GM18951 (cell line): ENCODE data around the gene ALDH3A1.

Experiments used
- POLR2A ChIP-seq: IDR thresholded peaks from 4 replicates; pipeline ENCODE4 v1.6.1; 2011; ENCODE audit warnings: mild to moderate bottlenecking; ENCODE audit not compliant: insufficient read length, insufficient read depth; ENCODE audit errors: extremely low read depth
- in situ Hi-C: fragments of 300-500 bp; cut with MboI; formaldehyde crosslinking; loops from one replicate; pipeline ENCODE4 v1.12.0; 2022; ENCODE audit warnings: low sequenced_read_pairs, mixed read lengths, inconsistent platforms; ENCODE audit not compliant: unreplicated experiment

The ALDH3A1 gene

GRCh38 chr17:19726631-19727376 is 21.3 kb downstream of the ALDH3A1 start:
- in situ Hi-C loops: no loop called here
- no peak for TF ChIP-seq POLR2A

- in situ Hi-C loops: no loop called here
- no peak for TF ChIP-seq POLR2A
These were observed 22.6 kb downstream of the ALDH3A1 start for GRCh38 chr17:19725486-19725885.

- in situ Hi-C loops: no loop called here
- no peak for TF ChIP-seq POLR2A
These were observed 23.3 kb downstream of the ALDH3A1 start for GRCh38 chr17:19724501-19725420.

- TF ChIP-seq POLR2A: no peak
- in situ Hi-C loops: no loop called here
These were observed 24.1 kb downstream of the ALDH3A1 start for GRCh38 chr17:19723964-19724363.

GRCh38 chr17:19720631-19721426 is 27.3 kb downstream of the ALDH3A1 start:
- TF ChIP-seq POLR2A: no peak
- in situ Hi-C loops: no loop called here

- in situ Hi-C loops: no loop called here
- no peak for TF ChIP-seq POLR2A
These were observed 28.0 kb downstream of the ALDH3A1 start for GRCh38 chr17:19720210-19720475.

GRCh38 chr17:19719355-19720209 is 28.5 kb downstream of the ALDH3A1 start:
- in situ Hi-C loops: no loop called here
- no peak for TF ChIP-seq POLR2A

- in situ Hi-C loops: no loop called here
These were observed 29.3 kb downstream of the ALDH3A1 start for GRCh38 chr17:19718613-19719354.

GRCh38 chr17:19718041-19718612 is 30.0 kb downstream of the ALDH3A1 start:
- no peak for TF ChIP-seq POLR2A
- in situ Hi-C loops: no loop called here

More at GRCh38 chr17:19718613-19719354, 29.3 kb downstream of the ALDH3A1 start:
- TF ChIP-seq POLR2A: no peak

- in situ Hi-C loops: no loop called here
- no peak for TF ChIP-seq POLR2A
These were observed 30.6 kb downstream of the ALDH3A1 start for GRCh38 chr17:19717411-19717908.

- TF ChIP-seq POLR2A: no peak
- in situ Hi-C loops: no loop called here
These were observed 31.1 kb downstream of the ALDH3A1 start for GRCh38 chr17:19717031-19717360.
